HEK293T (cell line): Measurements from ENCODE around the gene TTC38.

Source experiments
- CTCF ChIA-PET: fragments of 350-600 bp; formaldehyde crosslinking; extraction: SDS; loops from one replicate; lab custom pipeline; 2021; ENCODE audit warnings: antibody characterized with exemption, inconsistent platforms; lab: Yijun Ruan, JAX
- POLR2A ChIA-PET: fragments of 350-600 bp; formaldehyde crosslinking; extraction: SDS; loops from one replicate; lab custom pipeline; 2020; ENCODE audit warnings: antibody characterized with exemption, inconsistent platforms; lab: Yijun Ruan, JAX
- DNase-seq: peaks from one replicate; pipeline ENCODE4 v3.0.0; 2012; ENCODE audit warnings: mixed read lengths; ENCODE audit errors: extremely low spot score
- ARNT ChIP-seq: fragments of 450-650 bp; IDR thresholded peaks from 2 replicates; pipeline ENCODE4 v1.6.1; 2017; ENCODE audit warnings: mild to moderate bottlenecking
- BHLHE40 ChIP-seq: fragments of 450-650 bp; IDR thresholded peaks from 2 replicates; pipeline ENCODE4 v1.6.1; 2016; ENCODE audit warnings: mild to moderate bottlenecking, moderate library complexity, borderline replicate concordance
- CTBP1 ChIP-seq: fragments of 450-650 bp; IDR thresholded peaks from 2 replicates; pipeline ENCODE4 v1.6.1; 2016; ENCODE audit warnings: borderline replicate concordance
- ELF4 ChIP-seq: fragments of 450-650 bp; IDR thresholded peaks from 2 replicates; pipeline ENCODE4 v1.6.1; 2017; ENCODE audit warnings: antibody characterized with exemption
- FOXA1 ChIP-seq: fragments of 450-650 bp; IDR thresholded peaks from 2 replicates; pipeline ENCODE4 v1.6.1; 2016; ENCODE audit warnings: mild to moderate bottlenecking
- FOXK2 ChIP-seq: fragments of 450-650 bp; IDR thresholded peaks from 2 replicates; pipeline ENCODE4 v1.6.1; 2016; ENCODE audit warnings: mild to moderate bottlenecking
- FOXM1 ChIP-seq: fragments of 450-650 bp; IDR thresholded peaks from 2 replicates; pipeline ENCODE4 v1.6.1; 2017; ENCODE audit warnings: mild to moderate bottlenecking, borderline replicate concordance
- HDGF ChIP-seq: fragments of 450-650 bp; IDR thresholded peaks from 2 replicates; pipeline ENCODE4 v1.6.1; 2017; ENCODE audit warnings: antibody characterized with exemption, borderline replicate concordance
- L3MBTL2 ChIP-seq: fragments of 450-650 bp; conservative IDR thresholded peaks from 2 replicates; pipeline ENCODE4 v1.6.1; 2016; ENCODE audit warnings: mild to moderate bottlenecking
- LEF1 ChIP-seq: fragments of 450-650 bp; IDR thresholded peaks from 2 replicates; pipeline ENCODE4 v1.6.1; 2017; ENCODE audit warnings: mild to moderate bottlenecking, borderline replicate concordance
- NFRKB ChIP-seq: fragments of 450-650 bp; IDR thresholded peaks from 2 replicates; pipeline ENCODE4 v1.6.1; 2016; ENCODE audit warnings: mild to moderate bottlenecking, moderate library complexity
- PKNOX1 ChIP-seq: fragments of 450-650 bp; IDR thresholded peaks from 2 replicates; pipeline ENCODE4 v1.6.1; 2016
- SP1 ChIP-seq: fragments of 450-650 bp; IDR thresholded peaks from 2 replicates; pipeline ENCODE4 v1.6.1; 2017
- SUZ12 ChIP-seq: fragments of 450-650 bp; IDR thresholded peaks from 2 replicates; pipeline ENCODE4 v1.6.1; 2016; ENCODE audit warnings: mild to moderate bottlenecking
- TARDBP ChIP-seq: fragments of 450-650 bp; IDR thresholded peaks from 2 replicates; pipeline ENCODE4 v1.6.1; 2016
- ZNF384 ChIP-seq: fragments of 450-650 bp; IDR thresholded peaks from 2 replicates; pipeline ENCODE4 v1.6.1; 2016

TTC38 gene

GRCh38 chr22:46327691-46328465 is 60.1 kb downstream of the TTC38 start:
- TF ChIP-seq ARNT (no peak), FOXM1 (no peak), SP1 (no peak), LEF1 (no peak)
- ChIA-PET CTCF (no interaction called here), POLR2A (no interaction called here)
- DNase-seq, result no peak

GRCh38 chr22:46328797-46329196 is 61.0 kb downstream of the TTC38 start:
- no peak for TF ChIP-seq ELF4
- no peak for TF ChIP-seq SP1
- POLR2A ChIA-PET, result no interaction called here
- DNase-seq, result no peak
- CTCF ChIA-PET, result no interaction called here

- ChIA-PET CTCF (no interaction called here), POLR2A (interaction anchor here (0.9 kb wide), 1 partner anchor 12 kb away, joined by 4 read pairs; no protein-coding TSS in a partner anchor)
- no peak for DNase-seq
- TF ChIP-seq SUZ12 (no peak), CTBP1 (no peak), ARNT (no peak), FOXK2 (no peak), ELF4 (no peak), FOXA1 (no peak), SP1 (no peak), LEF1 (no peak)
Observed at GRCh38 chr22:46329616-46330015, 61.8 kb downstream of the TTC38 start.

- CTCF ChIA-PET, result no interaction called here
- POLR2A ChIA-PET, result interaction anchor here (0.9 kb wide), 1 partner anchor 13 kb away, joined by 4 read pairs; no protein-coding TSS in a partner anchor
- no peak for TF ChIP-seq LEF1
- no peak for TF ChIP-seq ZNF384
- no peak for TF ChIP-seq ELF4
- TF ChIP-seq FOXA1, result no peak
- no peak for TF ChIP-seq FOXK2
- TF ChIP-seq ARNT, result no peak
- TF ChIP-seq SUZ12, result no peak
- no peak for TF ChIP-seq PKNOX1
- TF ChIP-seq BHLHE40, result no peak
- TF ChIP-seq L3MBTL2, result no peak
- no peak for TF ChIP-seq FOXM1
- no peak for TF ChIP-seq TARDBP
- TF ChIP-seq NFRKB, result no peak
- TF ChIP-seq HDGF, result no peak
- TF ChIP-seq SP1, result no peak
- no peak for DNase-seq
Observed at GRCh38 chr22:46330426-46330825, 62.6 kb downstream of the TTC38 start.

- TF ChIP-seq NFRKB (no peak), FOXK2 (no peak), TARDBP (no peak), BHLHE40 (no peak), ARNT (no peak), CTBP1 (no peak), L3MBTL2 (no peak), ZNF384 (no peak), FOXM1 (no peak), SUZ12 (no peak), FOXA1 (no peak), ELF4 (no peak), HDGF (no peak), SP1 (no peak), LEF1 (no peak)
- no peak for DNase-seq
- ChIA-PET POLR2A (no interaction called here), CTCF (no interaction called here)
Observed at GRCh38 chr22:46331496-46331895, 63.7 kb downstream of the TTC38 start.

GRCh38 chr22:46335201-46336118 is 67.7 kb downstream of the TTC38 start, which contains the start of gene TRMU:
Gene TRMU, plus strand, starts transcription at chr22:46335714. Its CDS starts 51 bp downstream, at chr22:46335765.
- TF ChIP-seq FOXK2 (no peak), CTBP1 (peak; percentile 70; the same call in 1 of the 2 replicates), SUZ12 (no peak), SP1 (no peak), PKNOX1 (no peak), TARDBP (no peak), BHLHE40 (no peak), NFRKB (no peak), ZNF384 (no peak), ELF4 (no peak), HDGF (no peak), ARNT (no peak), FOXM1 (no peak), LEF1 (0 out of 2 replicates have a peak, but pooled peaks have one; percentile 32), L3MBTL2 (no peak), FOXA1 (no peak)
- DNase-seq, result peak; percentile 94
- ChIA-PET CTCF (no interaction called here), POLR2A (interaction anchor here (0.5 to 2.1 kb wide), 17 partner anchors 9 to 308 kb away, joined by 3 to 6 read pairs (median 3); partner anchors contain the start of gene CDPF1)
